HG02884 (cell line): ENCODE results near the gene KSR1.

Source experiments
- ATAC-seq: cut with Tn5 transposase; IDR thresholded peaks from one replicate; pipeline ENCODE4 v1.9.1; 2021; ENCODE audit warnings: mild to moderate bottlenecking, moderate library complexity; ENCODE audit not compliant: unreplicated experiment

The KSR1 gene

GRCh38 chr17:27566671-27567562, 110.7 kb downstream of the KSR1 start:
- ATAC-seq = no peak

- no peak for ATAC-seq
Observed at GRCh38 chr17:27567563-27567859, 111.3 kb downstream of the KSR1 start.

GRCh38 chr17:27568216-27568615, 112.0 kb downstream of the KSR1 start:
- ATAC-seq = no peak

- no peak for ATAC-seq
Observed at GRCh38 chr17:27568811-27569210, 112.6 kb downstream of the KSR1 start.

- no peak for ATAC-seq
Observed at GRCh38 chr17:27569257-27569722, 113.0 kb downstream of the KSR1 start.

GRCh38 chr17:27569884-27570577, 113.8 kb downstream of the KSR1 start:
- ATAC-seq = no peak

GRCh38 chr17:27570578-27570914, 114.3 kb downstream of the KSR1 start:
- no peak for ATAC-seq

GRCh38 chr17:27571563-27572352, 115.5 kb downstream of the KSR1 start:
- ATAC-seq = no peak

- ATAC-seq = no peak
Observed at GRCh38 chr17:27572665-27573064, 116.4 kb downstream of the KSR1 start.

GRCh38 chr17:27573548-27573947, 117.3 kb downstream of the KSR1 start:
- ATAC-seq = no peak

GRCh38 chr17:27573971-27574525, 117.8 kb downstream of the KSR1 start:
- ATAC-seq = no peak

- ATAC-seq = no peak
Observed at GRCh38 chr17:27575096-27575911, 119.1 kb downstream of the KSR1 start.

GRCh38 chr17:27575912-27576252, 119.6 kb downstream of the KSR1 start:
- no peak for ATAC-seq

- no peak for ATAC-seq
Observed at GRCh38 chr17:27576477-27577083, 120.3 kb downstream of the KSR1 start.

GRCh38 chr17:27577121-27577761, 121.0 kb downstream of the KSR1 start:
- ATAC-seq = no peak

- no peak for ATAC-seq
Observed at GRCh38 chr17:27577884-27578717, 121.9 kb downstream of the KSR1 start.

- ATAC-seq = peak; percentile 90
Observed at GRCh38 chr17:27578718-27579085, 122.5 kb downstream of the KSR1 start.

- ATAC-seq = no peak
Observed at GRCh38 chr17:27579304-27579703, 123.1 kb downstream of the KSR1 start.

GRCh38 chr17:27579897-27580321, 123.7 kb downstream of the KSR1 start:
- ATAC-seq = no peak
